OCI-LY3 (cell line): ENCODE measurements around the gene C3orf20.

Experiments used
- CTCF ChIP-seq: fragments of 200-600, 300-600 bp; sonication (generic); IDR thresholded peaks from 2 replicates; pipeline ENCODE4 v1.5.1; 2014; ENCODE audit warnings: antibody characterized with exemption, low read length, low read depth
- EZH2phosphoT487 ChIP-seq: fragments of 200-600 bp; shearing (Covaris generic); IDR thresholded peaks from 2 replicates; pipeline ENCODE4 v1.6.1; 2018; ENCODE audit warnings: antibody characterized with exemption, mixed run types, low read depth

- TF ChIP-seq EZH2phosphoT487 (no peak), CTCF (no peak)
Measured at GRCh38 chr3:14793858-14794234, 118.9 kb downstream of the C3orf20 start.
